NCI-H460 (cell line): ENCODE data around the gene ODC1. TPM values are rescaled to one million over a fixed set of nuclear protein-coding genes. Genes with fewer than 3 reads are reported as not detected.
"Not testable (repeated sequence)": the region's sequence is repeated elsewhere in the genome, so short reads cannot be mapped to it uniquely, and the experiment has no call there.

ENCODE experiments used
- DNase-seq: peaks from one replicate; pipeline ENCODE4 v3.0.0-alpha.2; 2016; ENCODE audit warnings: low read depth; ENCODE audit errors: extremely low read depth
- polyA plus RNA-seq: library from polyadenylated mRNA; depleted of rRNA; stranded (reverse); fragments of >200 nt; gene quantifications from 2 replicates; pipeline ENCODE4 v1.2.3, GENCODE V29; 2014; cell fraction: nucleus; rRNA removed
- total RNA-seq: library from RNA; depleted of rRNA; stranded (reverse); fragments of >200 nt; shearing (Covaris generic); gene quantifications from 2 replicates; pipeline ENCODE4 v1.2.3, GENCODE V29; 2014; rRNA removed

Gene ODC1
- total RNA-seq = 630 and 656 TPM in 2 replicates
- 469 and 518 TPM in 2 replicates for polyA plus RNA-seq

GRCh38 chr2:10447895-10448575 lies at the start of gene ODC1:
ODC1 (minus strand) TSS chr2:10448327; CDS start chr2:10445032, 3,295 bp downstream.
- DNase-seq = peak; percentile 95

GRCh38 chr2:10497797-10498251 lies 49.7 kb upstream of the ODC1 start:
- DNase-seq = peak; percentile 54

- DNase-seq = no peak
These were observed 47.8 kb upstream of the ODC1 start for GRCh38 chr2:10495988-10496313.

- no peak for DNase-seq
These were observed 47.3 kb upstream of the ODC1 start for GRCh38 chr2:10495311-10495987.

- DNase-seq = no peak
These were observed 46.4 kb upstream of the ODC1 start for GRCh38 chr2:10494351-10495066.

GRCh38 chr2:10493634-10494281 lies 45.6 kb upstream of the ODC1 start:
- DNase-seq = peak; percentile 37

GRCh38 chr2:10493075-10493633 lies 45.0 kb upstream of the ODC1 start:
- DNase-seq = no peak

DNA sequence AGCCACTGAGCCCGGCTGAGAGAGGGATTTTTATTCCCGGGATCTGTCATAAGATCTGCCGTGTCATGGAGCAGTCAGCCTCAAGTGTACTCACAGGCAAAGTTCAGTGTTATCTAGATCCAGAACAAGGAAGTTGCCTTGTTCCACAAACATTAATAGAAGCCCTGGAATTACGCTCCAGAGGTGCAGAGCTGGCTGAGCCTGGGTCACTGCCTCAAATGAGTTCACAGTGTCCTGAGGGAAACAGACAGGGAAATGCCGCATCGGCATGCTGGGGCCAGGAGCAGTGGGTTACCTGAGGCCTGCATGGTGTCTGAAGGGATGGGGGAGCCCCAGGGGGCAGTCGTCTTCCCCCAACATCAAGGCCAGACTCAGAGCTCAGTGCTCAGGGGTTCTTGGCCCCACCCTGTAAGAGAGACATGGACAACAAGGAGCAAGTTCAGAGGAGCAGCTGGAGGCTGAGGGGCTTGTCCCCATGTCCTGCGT lies 42.7 kb upstream of the ODC1 start:
- DNase-seq = no peak

DNA sequence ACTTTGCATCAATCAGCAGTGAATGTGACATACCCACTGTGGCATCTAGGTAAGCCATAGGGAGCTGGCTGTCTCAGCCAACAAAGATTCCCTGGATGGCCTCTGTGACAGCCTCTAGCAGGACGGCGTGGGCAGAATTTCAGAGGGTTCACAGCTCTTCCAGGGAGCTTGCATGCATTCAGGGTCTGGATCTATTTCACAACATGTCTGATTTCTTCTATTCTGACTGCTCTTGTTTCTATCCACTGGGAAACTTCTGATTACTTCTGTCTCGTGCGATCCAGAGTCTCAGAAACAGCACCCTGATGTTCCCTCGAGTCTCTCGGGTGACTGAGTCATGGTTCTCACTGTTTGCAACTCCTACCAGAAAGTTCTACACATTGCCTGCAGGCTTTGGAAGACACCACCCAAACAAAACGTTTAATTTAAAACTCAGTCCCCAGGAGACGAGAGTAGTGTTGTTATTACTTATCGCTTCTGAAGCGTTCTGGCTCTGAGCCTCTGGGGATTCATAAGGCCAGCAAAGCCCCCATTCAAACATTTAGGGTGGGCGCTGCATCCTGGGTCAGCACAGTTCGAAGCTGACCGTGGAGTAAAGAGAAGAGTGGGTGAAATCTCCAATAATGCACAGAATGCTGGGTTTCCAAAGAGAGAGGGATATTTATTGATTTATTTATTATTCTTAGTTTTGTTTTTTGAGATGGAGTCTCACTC lies 41.9 kb upstream of the ODC1 start:
- no peak for DNase-seq

DNA sequence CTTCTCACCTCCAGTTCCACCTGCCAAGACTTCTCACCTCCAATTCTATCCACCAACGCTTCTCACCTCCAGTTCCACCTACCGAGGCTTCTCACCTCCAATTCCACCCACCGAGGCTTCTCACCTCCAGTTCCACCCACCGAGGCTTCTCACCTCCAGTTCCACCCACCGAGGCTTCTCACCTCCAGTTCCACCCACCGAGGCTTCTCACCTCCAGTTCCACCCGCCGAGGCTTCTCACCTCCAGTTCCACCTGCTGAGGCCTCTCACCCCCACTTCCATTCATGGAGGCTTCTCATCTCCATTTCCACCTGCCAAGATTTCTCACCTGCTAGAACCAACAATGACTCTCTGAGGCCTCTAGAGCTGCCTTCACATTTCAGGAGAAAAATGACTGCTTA lies 40.0 kb upstream of the ODC1 start:
- DNase-seq = not testable (repeated sequence)

- DNase-seq = not testable (repeated sequence)
These were observed 39.6 kb upstream of the ODC1 start for GRCh38 chr2:10487741-10488104.

- no peak for DNase-seq
These were observed 39.1 kb upstream of the ODC1 start for GRCh38 chr2:10487081-10487740.

- no peak for DNase-seq
These were observed 38.5 kb upstream of the ODC1 start for GRCh38 chr2:10486601-10487079.

DNA sequence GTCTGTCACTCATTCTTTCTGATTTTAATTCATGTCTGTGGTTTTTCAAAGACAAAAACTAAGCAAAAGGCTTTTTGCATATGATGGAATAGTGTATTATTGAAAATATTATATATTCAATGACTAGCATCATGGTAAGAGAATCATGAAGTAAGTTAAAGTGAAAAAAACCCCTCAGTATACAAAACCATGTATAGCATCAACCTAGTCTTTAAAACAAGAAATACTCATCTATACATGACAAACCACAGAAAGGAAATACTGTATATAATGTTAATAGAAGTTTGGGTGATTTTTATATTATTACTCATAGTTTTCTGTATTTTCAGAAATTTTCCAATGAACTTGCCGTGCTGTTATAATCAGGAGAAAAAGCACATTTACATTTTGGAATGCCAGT lies 38.0 kb upstream of the ODC1 start:
- DNase-seq = no peak

GRCh38 chr2:10482913-10483312 lies 34.8 kb upstream of the ODC1 start:
- DNase-seq = no peak

DNA sequence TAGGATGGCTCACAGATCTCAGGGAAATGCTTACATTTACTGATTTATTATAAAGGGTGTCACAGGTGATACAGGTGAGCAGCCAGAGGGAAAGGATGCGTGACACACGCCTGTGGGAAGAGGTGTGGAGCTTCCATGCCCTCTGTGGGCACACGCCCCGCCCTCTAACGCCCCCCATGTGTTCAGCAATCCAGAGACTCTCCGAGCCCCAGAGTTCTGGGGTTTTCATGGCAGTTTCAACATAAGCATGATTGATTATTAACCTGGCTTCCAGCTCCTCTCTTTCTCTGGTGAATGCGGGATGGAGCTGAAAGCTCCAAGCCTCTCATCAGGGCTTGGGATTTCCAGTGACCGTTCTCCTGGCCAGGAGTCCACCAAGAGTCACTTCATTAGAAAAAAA lies 34.3 kb upstream of the ODC1 start:
- DNase-seq = no peak

GRCh38 chr2:10481666-10482157 lies 33.6 kb upstream of the ODC1 start:
- DNase-seq = no peak

- DNase-seq = no peak
These were observed 33.0 kb upstream of the ODC1 start for GRCh38 chr2:10481055-10481665.
